Tibial nerve (tissue), 4 donors: ENCODE data around the gene RPTOR. TPM values are rescaled to one million over a fixed set of nuclear protein-coding genes. Genes with fewer than 3 reads are reported as not detected.

ENCODE experiments used
- DNase-seq, 2 donors: peaks; one replicate each; pipeline ENCODE4 v3.0.0-alpha.2; 2019; ENCODE audit warnings: low spot score in 2 of 2
- H3K27ac ChIP-seq, 4 donors: fragments of 200-600 bp; sonication (generic) in 3 of 4; one replicate each; pipeline ENCODE4 v1.5.1; 2017 to 2019; ENCODE audit warnings: mild to moderate bottlenecking in 1 of 4
- H3K27me3 ChIP-seq, 2 donors: fragments of 200-600 bp; sonication (generic) in 1 of 2; one replicate each; pipeline versions ENCODE4 v1.5.1 to v1.6.0; 2017 to 2019
- H3K36me3 ChIP-seq, 3 donors: fragments of 200-600 bp; sonication (generic); one replicate each; pipeline ENCODE4 v1.5.1; 2018 to 2019
- H3K4me1 ChIP-seq, 4 donors: fragments of 200-600 bp; sonication (generic) in 3 of 4; one replicate each; pipeline ENCODE4 v1.5.1; 2017 to 2019
- H3K4me3 ChIP-seq, 4 donors: fragments of 200-600 bp; sonication (generic) in 3 of 4; one replicate each; pipeline ENCODE4 v1.5.1; 2017 to 2019; ENCODE audit warnings: mild to moderate bottlenecking in 1 of 4, moderate library complexity in 1 of 4
- H3K9me3 ChIP-seq, 4 donors: fragments of 200-600 bp; sonication (generic) in 3 of 4; one replicate each; pipeline ENCODE4 v1.5.1; 2017 to 2019
- EP300 ChIP-seq, 2 donors: sonication (generic); formaldehyde crosslinking; IDR thresholded peaks; one replicate each; pipeline ENCODE4 v1.6.1; 2017; ENCODE audit warnings: antibody characterized with exemption in 2 of 2, mild to moderate bottlenecking in 1 of 2
- POLR2A ChIP-seq, 2 donors: fragments of 450-650 bp; IDR thresholded peaks; one replicate each; pipeline ENCODE4 v1.6.1; 2017; ENCODE audit warnings: antibody characterized with exemption in 2 of 2, mild to moderate bottlenecking in 2 of 2, moderate library complexity in 2 of 2
- WGBS, 2 donors: methylation state at CpG; one replicate each; pipeline ENCODE4 v1.1.5; 2018; 5-methylcytosine and 5-hydroxymethylcytosine counted together
- total RNA-seq, 4 donors: library from RNA; depleted of rRNA; stranded (reverse); fragments of >200 nt; gene quantifications; one replicate each; pipeline ENCODE4 v1.1.0, GENCODE V29; 2016
- TF ChIP-seq, protein P1 (sequence below), 5 experiments: fragments of 200-600 bp in 3 of 5; fragments of 450-650 bp in 2 of 5; sonication (generic) in 3 of 5; IDR thresholded peaks; one replicate each; pipeline ENCODE4 v1.5.1; 2016 to 2019; ENCODE audit warnings: antibody characterized with exemption in 5 of 5, mild to moderate bottlenecking in 3 of 5, moderate library complexity in 2 of 5

Gene RPTOR
- total RNA-seq, 4 donors from 2014 or later, result 34.7 to 56.4 (median 40.1) TPM

GRCh38 chr17:80538484-80538883 lies 6.2 kb upstream of the RPTOR start:
- Histone ChIP-seq H3K27me3 (no peaks in the 10 kb centered on the region), H3K9me3 (no peaks in the 10 kb centered on the region), H3K4me3 (no peak overlapping the region), H3K36me3 (no peaks in the 10 kb centered on the region), H3K4me1 (peaks cover 0 to 8% (median 0%) of the 10 kb centered on the region in 4 donors), H3K27ac (peak overlapping the region in 1 of 4 donors; percentile 58)
- DNase-seq, result no peak
- TF ChIP-seq EP300 (IDR thresholded peaks at IDR 0.05) (no peak), POLR2A (IDR thresholded peaks at IDR 0.05) (no peak)
- TF ChIP-seq, protein P1, sequence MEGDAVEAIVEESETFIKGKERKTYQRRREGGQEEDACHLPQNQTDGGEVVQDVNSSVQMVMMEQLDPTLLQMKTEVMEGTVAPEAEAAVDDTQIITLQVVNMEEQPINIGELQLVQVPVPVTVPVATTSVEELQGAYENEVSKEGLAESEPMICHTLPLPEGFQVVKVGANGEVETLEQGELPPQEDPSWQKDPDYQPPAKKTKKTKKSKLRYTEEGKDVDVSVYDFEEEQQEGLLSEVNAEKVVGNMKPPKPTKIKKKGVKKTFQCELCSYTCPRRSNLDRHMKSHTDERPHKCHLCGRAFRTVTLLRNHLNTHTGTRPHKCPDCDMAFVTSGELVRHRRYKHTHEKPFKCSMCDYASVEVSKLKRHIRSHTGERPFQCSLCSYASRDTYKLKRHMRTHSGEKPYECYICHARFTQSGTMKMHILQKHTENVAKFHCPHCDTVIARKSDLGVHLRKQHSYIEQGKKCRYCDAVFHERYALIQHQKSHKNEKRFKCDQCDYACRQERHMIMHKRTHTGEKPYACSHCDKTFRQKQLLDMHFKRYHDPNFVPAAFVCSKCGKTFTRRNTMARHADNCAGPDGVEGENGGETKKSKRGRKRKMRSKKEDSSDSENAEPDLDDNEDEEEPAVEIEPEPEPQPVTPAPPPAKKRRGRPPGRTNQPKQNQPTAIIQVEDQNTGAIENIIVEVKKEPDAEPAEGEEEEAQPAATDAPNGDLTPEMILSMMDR (IDR thresholded peaks at IDR 0.05), result no peak
- WGBS, 2 donors, result 73 to 75% methylated on average over 14 of the region's 14 CpGs

GRCh38 chr17:80539022-80539641 lies 5.5 kb upstream of the RPTOR start:
- WGBS, 2 donors, result 4 to 5% methylated on average over 12 of the region's 12 CpGs
- peak overlapping the region in 2 of 4 donors; percentile 34 to 58 for H3K27ac ChIP-seq
- H3K36me3 ChIP-seq, result no peaks in the 10 kb centered on the region
- peaks cover 0 to 8% (median 0%) of the 10 kb centered on the region in 4 donors for H3K4me1 ChIP-seq
- no peak overlapping the region for H3K4me3 ChIP-seq
- H3K9me3 ChIP-seq, result no peaks in the 10 kb centered on the region
- no peak for DNase-seq
- H3K27me3 ChIP-seq, result no peaks in the 10 kb centered on the region
- no peak for TF ChIP-seq POLR2A (IDR thresholded peaks at IDR 0.05)
- no peak for TF ChIP-seq EP300 (IDR thresholded peaks at IDR 0.05)
- TF ChIP-seq, protein P1 (IDR thresholded peaks at IDR 0.05), result no peak

GRCh38 chr17:80545499-80545826 lies 825 bp downstream of the RPTOR start:
- WGBS, 2 donors, result 3 to 4% methylated on average over 8 of the region's 8 CpGs
- no peak for TF ChIP-seq EP300 (IDR thresholded peaks at IDR 0.05)
- TF ChIP-seq, protein P1 (IDR thresholded peaks at IDR 0.05), result no peak
- peak overlapping the region in 1 of 4 donors; percentile 84 for H3K27ac ChIP-seq

GRCh38 chr17:80546267-80546666 lies 1.6 kb downstream of the RPTOR start:
- H3K4me3 ChIP-seq, result no peak overlapping the region
- TF ChIP-seq EP300 (IDR thresholded peaks at IDR 0.05), result no peak
- TF ChIP-seq, protein P1 (IDR thresholded peaks at IDR 0.05), result no peak
- no peak for TF ChIP-seq POLR2A (IDR thresholded peaks at IDR 0.05)
- peaks cover 0 to 53% (median 13%) of the 10 kb centered on the region in 4 donors for H3K4me1 ChIP-seq
- DNase-seq, result no peak
- H3K36me3 ChIP-seq, result no peaks in the 10 kb centered on the region
- no peaks in the 10 kb centered on the region for H3K27me3 ChIP-seq
- H3K27ac ChIP-seq, result no peak overlapping the region
- no peaks in the 10 kb centered on the region for H3K9me3 ChIP-seq
- 79 to 84% methylated on average over 5 of the region's 5 CpGs for WGBS, 2 donors

More at GRCh38 chr17:80545499-80545826, 825 bp downstream of the RPTOR start:
- Histone ChIP-seq H3K36me3 (no peaks in the 10 kb centered on the region), H3K4me1 (peaks cover 0 to 51% (median 13%) of the 10 kb centered on the region in 4 donors), H3K9me3 (no peaks in the 10 kb centered on the region), H3K27me3 (no peaks in the 10 kb centered on the region), H3K4me3 (peak overlapping the region; percentile 80 to 96 (median 84))
- no peak for DNase-seq

GRCh38 chr17:80552523-80552922 lies 7.9 kb downstream of the RPTOR start:
- H3K4me3 ChIP-seq, result no peak overlapping the region
- no peak for DNase-seq
- peaks cover 0 to 27% (median 0%) of the 10 kb centered on the region in 4 donors for H3K4me1 ChIP-seq
- peaks cover 0 to 11% (median 0%) of the 10 kb centered on the region in 3 donors for H3K36me3 ChIP-seq
- WGBS, 2 donors, result 43 to 45% methylated on average over 2 of the region's 2 CpGs
- no peak overlapping the region for H3K27ac ChIP-seq
- H3K9me3 ChIP-seq, result no peaks in the 10 kb centered on the region
- no peaks in the 10 kb centered on the region for H3K27me3 ChIP-seq
- TF ChIP-seq POLR2A (IDR thresholded peaks at IDR 0.05) (no peak), EP300 (IDR thresholded peaks at IDR 0.05) (no peak)
- TF ChIP-seq, protein P1 (IDR thresholded peaks at IDR 0.05), result no peak
